Transverse colon (tissue), 4 donors: ENCODE results near the gene SNX5. TPM values are rescaled to one million over a fixed set of nuclear protein-coding genes. Genes with fewer than 3 reads are reported as not detected.
A peak's percentile ranks its signal among the peaks of the same experiment; 100 is the strongest.

Experiments
- DNase-seq: peaks from one replicate; pipeline ENCODE4 v3.0.0-alpha.2; 2019
- H3K27ac ChIP-seq, 4 donors: fragments of 200-600 bp; sonication (generic); 2 replicates each; pipeline ENCODE4 v1.5.1; 2016 to 2018; ENCODE audit warnings: inconsistent platforms in 4 of 4
- H3K27me3 ChIP-seq: fragments of 200-600 bp; sonication (generic); 2 replicates; pipeline ENCODE4 v1.5.1; 2017; ENCODE audit warnings: inconsistent platforms
- H3K36me3 ChIP-seq, 4 donors: fragments of 200-600 bp; sonication (generic); 2 replicates each; pipeline ENCODE4 v1.5.1; 2017 to 2019; ENCODE audit warnings: inconsistent platforms in 4 of 4
- H3K4me1 ChIP-seq, 4 donors: fragments of 200-600 bp; sonication (generic); 2 replicates each; pipeline ENCODE4 v1.5.1; 2017 to 2020; ENCODE audit warnings: inconsistent platforms in 4 of 4
- H3K4me3 ChIP-seq, 4 donors: fragments of 200-600 bp; sonication (generic); 1 replicate in 1 of 4; 2 replicates in 3 of 4; pipeline versions ENCODE4 v1.5.1 to v1.6.1; 2017 to 2019; ENCODE audit warnings: inconsistent platforms in 4 of 4
- H3K9me3 ChIP-seq, 2 donors: fragments of 200-600 bp; sonication (generic); 2 replicates each; pipeline ENCODE4 v1.5.1; 2017 to 2019; ENCODE audit warnings: inconsistent platforms in 2 of 2
- CTCF ChIP-seq, 5 experiments: fragments of 200-600 bp in 3 of 5; fragments of 450-650 bp in 2 of 5; sonication (generic) in 3 of 5; IDR thresholded peaks; 1 replicate in 2 of 5; 2 replicates in 3 of 5; pipeline ENCODE4 v1.5.1; 2016 to 2017; ENCODE audit warnings: antibody characterized with exemption in 5 of 5, inconsistent platforms in 3 of 5, mild to moderate bottlenecking in 2 of 5, moderate library complexity in 1 of 5
- EP300 ChIP-seq: sonication (generic); formaldehyde crosslinking; IDR thresholded peaks from one replicate; pipeline ENCODE4 v1.6.1; 2017; ENCODE audit warnings: antibody characterized with exemption, low read depth
- POLR2A ChIP-seq: fragments of 450-650 bp; IDR thresholded peaks from one replicate; pipeline ENCODE4 v1.6.1; 2016; ENCODE audit warnings: antibody characterized with exemption, mild to moderate bottlenecking, moderate library complexity
- POLR2AphosphoS5 ChIP-seq, 3 donors: sonication (generic); formaldehyde crosslinking; IDR thresholded peaks; one replicate each; pipeline ENCODE4 v1.6.1; 2016; ENCODE audit warnings: antibody characterized with exemption in 3 of 3
- WGBS, 2 donors: methylation state at CpG; one replicate each; pipeline ENCODE4 v1.1.5; 2018; ENCODE audit warnings: low coverage in 1 of 2; 5-methylcytosine and 5-hydroxymethylcytosine counted together
- in situ Hi-C, 4 donors: fragments of 200-750 bp; cut with MboI; loops; one replicate each; pipeline versions ENCODE4 v1.15.0 to v1.15.1; 2017; ENCODE audit warnings: low sequenced_read_pairs in 3 of 4, low pct_ligation_motif_present in 1 of 4, low pct_unique_long_range_greater_than_20kb in 1 of 4
- intact Hi-C: fragments of 100-400 bp; cut with DNase I; formaldehyde crosslinking; loops from one replicate; pipeline ENCODE4 v1.15.1; 2023; ENCODE audit warnings: low total_unique reads
- total RNA-seq, 4 donors: library from RNA; depleted of rRNA; stranded (reverse); fragments of >200 nt; gene quantifications; one replicate each; pipeline ENCODE4 v1.1.0, GENCODE V29; 2016

SNX5 gene
- total RNA-seq, 4 donors from 2014 or later = 91.9 to 160 (median 122) TPM

DNA sequence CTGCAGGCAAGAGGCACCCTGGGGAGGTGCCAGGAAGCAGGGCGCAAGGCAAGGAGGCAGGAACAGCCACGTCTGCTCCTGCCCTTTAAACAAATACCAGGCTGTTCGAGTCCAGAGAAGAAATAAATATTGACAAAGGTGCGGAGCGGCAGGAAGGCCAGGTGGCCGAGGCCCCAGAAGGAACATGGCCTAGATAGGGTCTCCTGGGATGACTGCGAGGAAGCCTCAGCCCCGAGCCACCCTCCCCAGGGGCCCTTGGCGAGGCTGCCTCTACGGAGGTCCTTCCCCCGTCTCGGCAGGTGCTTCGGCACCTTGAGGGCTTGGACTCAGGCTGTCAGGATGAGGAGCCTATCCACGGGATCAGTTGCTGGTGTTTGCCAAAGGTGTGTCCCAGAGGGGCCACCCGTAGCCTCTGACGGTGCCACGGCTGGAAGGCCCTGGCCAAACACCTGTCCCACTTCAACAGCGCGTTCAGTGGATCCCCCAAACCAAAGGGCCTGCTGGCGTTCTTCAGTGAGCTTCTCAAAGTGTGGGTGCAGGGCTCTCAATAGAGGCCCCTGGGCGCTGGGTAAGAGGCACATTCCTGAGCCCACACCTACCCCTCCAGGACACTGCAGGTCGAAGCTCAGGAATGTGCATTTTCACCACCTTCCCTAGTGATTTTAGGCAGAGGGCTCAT lies 39.8 kb downstream of the SNX5 start:
- H3K27me3 ChIP-seq = no peaks in the 10 kb centered on the region
- H3K36me3 ChIP-seq = no peaks in the 10 kb centered on the region
- intact Hi-C loops (no loop called here), in situ Hi-C loops (loop anchor here in 1 of 4 donors (25.0 kb wide), 2 partner anchors 266 to 416 kb away; no protein-coding TSS in a partner anchor)
- H3K4me1 ChIP-seq = peaks cover 14 to 62% (median 47%) of the 10 kb centered on the region in 4 donors
- TF ChIP-seq CTCF (IDR thresholded peaks at IDR 0.05) (no peak), POLR2A (no peak), POLR2AphosphoS5 (IDR thresholded peaks at IDR 0.05) (peak in 2 of 3 donors; percentile 31 to 52), EP300 (no peak)
- WGBS, 2 donors = 51% methylated on average over 22 of the region's 22 CpGs; no CpG with 5 or more reads in 1 of the 2 donors
- peak overlapping the region; percentile 77 to 86 (median 84) for H3K27ac ChIP-seq
- peak; percentile 59 for DNase-seq
- H3K4me3 ChIP-seq = no peak overlapping the region
- no peaks in the 10 kb centered on the region for H3K9me3 ChIP-seq

GRCh38 chr20:17928211-17928611 lies 40.4 kb downstream of the SNX5 start:
- no peaks in the 10 kb centered on the region for H3K9me3 ChIP-seq
- peaks cover 14 to 62% (median 47%) of the 10 kb centered on the region in 4 donors for H3K4me1 ChIP-seq
- WGBS, 2 donors = 35 to 74% methylated on average over 5 to 7 of the region's 7 CpGs
- intact Hi-C loops = no loop called here
- no peak for DNase-seq
- no peaks in the 10 kb centered on the region for H3K36me3 ChIP-seq
- TF ChIP-seq CTCF (IDR thresholded peaks at IDR 0.05) = no peak
- no peak for TF ChIP-seq POLR2A
- TF ChIP-seq POLR2AphosphoS5 (IDR thresholded peaks at IDR 0.05) = no peak
- no peak for TF ChIP-seq EP300
- peak overlapping the region; percentile 77 to 86 (median 84) for H3K27ac ChIP-seq
- in situ Hi-C loops = loop anchor here in 1 of 4 donors (25.0 kb wide), 2 partner anchors 266 to 416 kb away; no protein-coding TSS in a partner anchor
- no peak overlapping the region for H3K4me3 ChIP-seq
- no peaks in the 10 kb centered on the region for H3K27me3 ChIP-seq

- 36% methylated on average over 1 of the region's 1 CpG; no CpG with 5 or more reads in 1 of the 2 donors for WGBS, 2 donors
- in situ Hi-C loops = loop anchor here in 1 of 4 donors (25.0 kb wide), 2 partner anchors 264 to 414 kb away; no protein-coding TSS in a partner anchor
- H3K27ac ChIP-seq = peak overlapping the region; percentile 59 to 86 (median 84)
- intact Hi-C loops = no loop called here
- DNase-seq = no peak
- TF ChIP-seq CTCF (IDR thresholded peaks at IDR 0.05) (no peak), EP300 (no peak), POLR2AphosphoS5 (IDR thresholded peaks at IDR 0.05) (no peak), POLR2A (no peak)
- H3K4me3 ChIP-seq = no peak overlapping the region
- no peaks in the 10 kb centered on the region for H3K27me3 ChIP-seq
- H3K4me1 ChIP-seq = peaks cover 14 to 70% (median 51%) of the 10 kb centered on the region in 4 donors
- no peaks in the 10 kb centered on the region for H3K36me3 ChIP-seq
- no peaks in the 10 kb centered on the region for H3K9me3 ChIP-seq
These were observed 42.7 kb downstream of the SNX5 start for GRCh38 chr20:17925940-17926300.

DNA sequence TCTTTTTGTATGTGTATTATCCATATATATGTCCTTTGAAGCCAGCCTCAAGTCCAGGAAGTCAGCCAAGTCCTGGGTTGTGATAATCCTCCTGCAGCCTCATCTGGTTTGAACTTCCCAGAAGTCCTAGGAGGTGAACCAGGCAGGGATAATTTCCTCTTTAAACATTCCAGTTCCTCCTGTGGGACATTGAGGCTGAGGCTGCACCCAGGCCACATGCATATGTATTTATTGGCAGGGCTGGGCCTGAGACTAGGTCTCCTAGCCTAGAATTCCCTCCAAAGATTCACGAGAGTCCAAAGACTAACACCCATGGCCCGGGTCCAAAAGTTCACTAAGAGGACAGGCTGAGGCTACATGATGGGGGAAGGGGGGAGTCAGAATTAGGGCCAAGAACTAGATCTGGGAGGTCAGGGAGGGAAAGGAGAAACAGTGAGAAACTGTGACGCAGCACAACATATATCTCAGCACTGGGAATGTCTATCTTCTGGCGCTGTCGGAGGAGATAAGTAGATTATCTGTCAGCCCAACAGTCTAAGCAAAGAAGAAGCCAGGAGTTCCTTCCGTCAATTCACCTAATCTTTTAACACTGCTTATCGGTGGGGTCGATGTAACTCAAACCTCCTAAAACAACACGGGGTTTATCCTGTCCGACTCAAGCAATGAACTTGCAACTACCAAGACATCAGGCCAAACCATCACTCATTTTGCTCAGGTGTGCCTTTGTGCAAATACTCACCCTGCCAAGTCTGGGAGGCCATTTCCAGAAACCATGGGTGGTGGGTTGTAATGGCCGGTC lies 43.3 kb downstream of the SNX5 start:
- WGBS, 2 donors = 30 to 49% methylated on average over 7 to 11 of the region's 11 CpGs
- Histone ChIP-seq H3K4me3 (no peak overlapping the region), H3K27ac (peak overlapping the region; percentile 59 to 86 (median 84)), H3K27me3 (no peaks in the 10 kb centered on the region), H3K9me3 (no peaks in the 10 kb centered on the region), H3K4me1 (peaks cover 14 to 70% (median 51%) of the 10 kb centered on the region in 4 donors), H3K36me3 (no peaks in the 10 kb centered on the region)
- in situ Hi-C loops (loop anchor here in 1 of 4 donors (25.0 kb wide), 2 partner anchors 263 to 413 kb away; no protein-coding TSS in a partner anchor), intact Hi-C loops (no loop called here)
- DNase-seq = peak; percentile 81
- TF ChIP-seq POLR2AphosphoS5 (IDR thresholded peaks at IDR 0.05) = peak in 2 of 3 donors; percentile 28 to 37
- TF ChIP-seq EP300 = no peak
